Kasumi-1 (cell line): ENCODE measurements around the gene SLC36A3.
"Not testable (repeated sequence)": the region's sequence is repeated elsewhere in the genome, so short reads cannot be mapped to it uniquely, and the experiment has no call there.

Experiments used
- DNase-seq, 2 experiments: peaks; one replicate each; lab custom pipeline; 2025; lab: John Stamatoyannopoulos, UW

SLC36A3 gene

DNA sequence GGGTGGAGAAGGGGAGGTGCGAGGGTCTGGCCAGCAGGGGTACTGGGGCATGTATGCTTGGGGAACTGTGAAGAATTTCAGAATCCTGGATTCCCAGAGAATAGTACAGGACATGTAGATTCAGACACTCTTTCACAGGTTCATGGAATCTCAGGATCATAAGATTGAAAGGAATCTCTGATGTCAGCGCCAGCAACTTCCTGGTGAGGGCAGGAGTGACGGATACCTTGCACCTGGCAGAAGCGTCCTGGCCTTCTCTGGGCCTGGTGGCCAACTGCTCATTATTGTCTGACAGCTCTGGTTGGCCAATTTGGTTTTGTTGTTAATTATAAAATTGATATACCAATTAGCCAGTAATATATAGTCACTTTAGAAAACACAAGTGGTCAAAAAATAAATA is 43.6 kb downstream of the SLC36A3 start:
- no peak for DNase-seq

DNA sequence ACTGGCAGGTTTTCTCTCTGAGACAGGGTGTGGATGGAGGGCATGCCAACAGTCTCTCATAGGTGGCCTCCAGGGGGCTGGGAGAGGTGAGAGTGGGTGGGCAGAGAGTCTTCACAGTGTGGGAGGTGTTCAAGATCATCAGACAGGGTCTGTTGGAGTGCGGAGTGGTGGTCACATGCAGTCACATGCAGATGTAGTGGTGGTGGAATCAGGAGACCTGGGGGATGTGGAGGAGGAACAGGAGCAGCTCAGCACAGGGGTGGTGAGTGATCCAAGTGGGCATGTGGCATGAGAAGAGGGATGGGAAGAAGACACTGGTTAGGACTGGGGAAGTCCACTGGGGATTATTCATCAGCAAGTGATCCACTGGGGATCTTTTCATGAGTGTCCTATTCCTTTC is 44.8 kb downstream of the SLC36A3 start:
- no peak for DNase-seq

DNA sequence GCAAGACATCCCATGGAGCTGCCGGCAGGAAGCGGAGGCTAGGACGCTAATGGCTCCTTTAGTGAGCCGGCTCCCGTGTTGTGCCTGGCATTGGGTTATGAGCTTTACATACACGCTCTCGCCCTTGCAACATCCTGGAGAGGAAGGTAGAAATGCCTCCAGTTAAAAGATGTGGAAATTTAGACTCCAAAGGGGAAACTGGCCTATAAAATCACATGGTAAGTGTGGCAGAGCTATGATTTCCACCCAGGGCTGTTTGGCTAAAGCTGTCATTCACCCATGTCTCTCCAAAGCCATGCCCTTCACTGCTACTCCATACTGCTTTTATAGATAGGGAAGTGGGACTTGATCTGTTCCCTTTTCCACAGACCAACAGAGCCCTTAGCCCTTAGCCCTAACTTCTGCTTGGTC is 45.4 kb downstream of the SLC36A3 start:
- DNase-seq, result no peak

DNA sequence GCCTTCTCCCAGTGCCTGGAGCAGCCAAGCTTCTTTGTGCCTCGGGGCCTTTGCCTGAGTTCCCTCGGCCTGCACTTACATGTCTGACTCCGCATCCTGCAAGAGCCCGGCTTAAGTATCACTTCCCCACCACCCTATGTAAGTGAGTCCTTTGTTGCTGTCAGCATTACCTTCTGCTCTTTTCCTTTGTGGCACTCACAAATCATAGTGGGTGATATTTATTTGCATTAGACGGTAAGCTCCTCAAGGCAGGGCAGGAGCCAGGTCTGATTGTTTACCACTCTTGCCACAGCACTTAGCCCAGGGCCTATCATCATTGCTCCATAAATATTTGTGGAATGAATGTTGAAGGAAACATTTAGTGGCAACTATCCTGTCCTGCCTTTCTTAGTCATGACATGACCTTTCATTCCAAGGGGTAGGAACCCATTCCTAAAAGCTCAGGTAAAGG is 45.8 kb downstream of the SLC36A3 start:
- no peak for DNase-seq

DNA sequence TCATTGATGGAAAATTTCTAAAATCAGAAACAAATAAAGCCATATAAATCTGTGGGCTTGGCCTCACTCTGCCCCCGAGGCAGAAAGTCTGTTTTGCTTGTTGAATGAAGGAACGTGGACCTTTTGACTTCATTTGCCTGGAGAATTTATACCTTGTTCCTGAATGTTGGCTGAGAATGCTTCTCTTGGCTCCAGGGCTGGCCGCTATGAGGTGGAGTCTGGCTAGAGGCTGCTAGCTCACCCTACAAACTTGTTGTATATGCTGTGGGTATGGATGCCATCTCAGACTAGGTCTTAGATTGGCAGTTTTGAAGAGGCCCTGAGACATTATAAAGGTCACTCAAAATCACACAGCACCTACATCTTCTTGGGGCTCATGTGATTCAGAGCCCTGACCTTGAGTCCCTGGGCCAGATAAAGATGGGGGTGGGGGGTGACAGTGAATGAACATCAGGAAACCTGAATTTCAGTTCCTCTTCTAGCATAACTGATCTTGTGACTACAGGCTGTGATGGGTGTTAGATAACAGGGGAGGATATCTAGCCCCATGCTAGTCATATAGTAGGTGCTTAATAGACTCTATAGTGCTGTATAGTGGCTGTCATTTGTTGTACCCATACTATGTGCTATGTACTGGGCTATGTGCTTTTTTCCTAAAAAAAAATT is 47.8 kb downstream of the SLC36A3 start:
- peak; percentile 15 to 45 for DNase-seq

DNA sequence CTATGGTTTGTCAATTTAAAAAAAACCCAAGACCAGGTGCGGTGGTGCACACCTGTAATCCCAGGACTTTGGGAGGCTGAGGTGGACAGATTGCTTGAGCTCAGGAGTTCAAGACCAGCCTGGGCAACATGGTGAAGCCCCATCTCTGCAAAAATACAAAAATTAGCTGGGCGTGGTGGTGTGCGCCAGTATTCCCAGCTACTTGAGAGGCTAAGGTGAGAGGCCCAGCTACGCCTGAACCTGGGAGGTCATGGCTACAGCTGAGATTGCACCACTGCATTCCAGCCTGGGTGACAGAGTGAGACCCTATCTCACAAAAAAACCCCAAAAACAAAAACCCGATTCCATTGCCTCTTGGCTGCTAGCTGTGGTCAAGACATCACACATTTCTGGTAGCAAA is 48.6 kb downstream of the SLC36A3 start:
- DNase-seq, result not testable (repeated sequence)

DNA sequence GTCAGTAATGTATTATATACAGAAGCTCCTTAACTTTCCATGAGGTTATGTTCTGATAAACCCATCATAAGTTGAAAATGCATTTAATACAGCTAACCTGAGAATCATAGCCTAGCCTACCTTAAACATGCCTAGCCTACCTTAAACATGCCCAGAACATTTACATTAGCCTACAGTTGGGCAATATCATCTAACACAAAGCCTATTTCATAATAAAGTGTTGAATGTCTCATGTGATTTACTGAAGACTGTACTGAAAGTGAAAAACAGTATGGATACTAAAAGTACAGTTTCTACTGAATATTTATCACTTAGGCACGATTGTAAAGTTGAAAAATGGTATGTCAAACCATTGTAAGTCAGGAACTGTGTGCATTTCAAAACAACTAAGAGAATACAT is 49.0 kb downstream of the SLC36A3 start:
- DNase-seq, result no peak

DNA sequence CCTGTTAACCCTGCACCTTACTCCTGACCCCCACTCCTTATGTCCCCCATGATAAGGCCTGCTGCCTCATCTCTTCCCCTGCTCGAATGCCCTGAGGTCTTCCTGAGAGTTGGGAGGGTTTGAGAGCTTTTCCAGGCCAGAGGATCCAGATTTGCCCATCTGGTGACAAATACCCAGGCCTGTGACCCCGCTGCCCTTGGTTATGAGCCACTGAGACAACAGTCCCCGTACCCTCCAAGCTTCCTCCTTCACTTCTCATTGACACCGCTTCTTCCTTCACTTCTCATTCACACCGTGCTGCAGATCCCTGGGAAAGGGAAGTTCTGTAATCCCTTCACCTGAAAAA is 50.0 kb downstream of the SLC36A3 start:
- peak in 1 of 2 experiments; percentile 22 for DNase-seq

DNA sequence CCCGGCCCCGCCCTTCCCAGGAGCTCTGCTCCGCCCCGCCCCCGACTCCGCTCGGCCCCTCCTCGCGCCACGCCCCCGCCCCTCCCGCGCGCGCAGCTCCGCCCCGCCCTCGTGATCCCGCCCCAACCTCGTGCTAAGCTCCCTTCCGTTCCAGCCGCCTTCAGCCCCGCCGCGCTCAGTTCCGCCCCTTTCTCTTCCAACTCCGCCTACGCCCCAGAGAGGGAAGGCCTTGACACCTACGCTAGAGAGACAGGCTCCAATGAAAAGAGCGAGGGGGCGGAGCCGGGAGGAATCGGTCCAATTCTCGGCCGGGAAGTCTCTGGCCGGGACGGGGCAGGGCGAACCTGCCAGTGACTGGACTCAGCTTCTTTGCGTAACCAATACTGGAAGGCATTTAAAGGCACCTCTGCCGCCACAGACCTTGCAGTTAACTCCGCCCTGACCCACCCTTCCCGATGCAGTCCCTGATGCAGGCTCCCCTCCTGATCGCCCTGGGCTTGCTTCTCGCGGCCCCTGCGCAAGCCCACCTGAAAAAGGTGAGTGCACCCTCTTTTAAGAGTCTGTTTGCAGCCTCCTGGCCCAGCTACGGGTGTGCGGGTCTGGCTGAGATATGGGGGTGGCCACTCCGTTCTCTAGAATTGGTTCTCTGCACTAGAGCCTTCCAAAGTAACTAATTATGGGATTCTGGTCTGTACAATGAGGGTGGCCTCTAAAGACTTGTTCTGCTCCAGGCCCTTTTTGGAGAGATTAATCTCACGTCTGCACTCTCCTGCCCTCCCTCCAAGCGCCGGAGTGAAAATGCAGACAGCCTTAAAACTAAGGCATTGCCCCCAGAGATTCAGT is 50.6 kb downstream of the SLC36A3 start, which contains the start of gene GM2A:
TSS of gene GM2A (plus strand) at position 424 of the 843 bp plus-strand sequence. CDS start at position 456, 32 bp downstream.
- DNase-seq, result peak; percentile 99

DNA sequence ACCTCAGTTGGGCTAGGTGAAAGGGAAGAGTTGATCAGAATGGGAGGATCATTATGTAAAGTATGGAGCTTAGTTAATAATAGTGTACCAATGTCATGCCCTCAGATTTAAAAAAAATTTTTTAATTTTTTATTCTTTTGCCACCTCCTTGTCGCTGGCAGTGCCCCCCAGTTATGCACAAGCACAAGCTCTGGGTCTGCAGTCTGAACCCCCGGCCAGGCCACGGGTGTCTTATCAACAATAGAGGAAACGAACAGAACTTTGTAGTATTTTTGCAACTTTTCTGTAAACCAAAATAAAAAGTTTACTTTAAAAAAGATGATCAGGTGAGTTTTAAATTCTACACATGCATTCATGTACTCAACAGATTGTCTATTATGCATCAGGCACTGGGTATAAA is 51.9 kb downstream of the SLC36A3 start:
- no peak for DNase-seq

DNA sequence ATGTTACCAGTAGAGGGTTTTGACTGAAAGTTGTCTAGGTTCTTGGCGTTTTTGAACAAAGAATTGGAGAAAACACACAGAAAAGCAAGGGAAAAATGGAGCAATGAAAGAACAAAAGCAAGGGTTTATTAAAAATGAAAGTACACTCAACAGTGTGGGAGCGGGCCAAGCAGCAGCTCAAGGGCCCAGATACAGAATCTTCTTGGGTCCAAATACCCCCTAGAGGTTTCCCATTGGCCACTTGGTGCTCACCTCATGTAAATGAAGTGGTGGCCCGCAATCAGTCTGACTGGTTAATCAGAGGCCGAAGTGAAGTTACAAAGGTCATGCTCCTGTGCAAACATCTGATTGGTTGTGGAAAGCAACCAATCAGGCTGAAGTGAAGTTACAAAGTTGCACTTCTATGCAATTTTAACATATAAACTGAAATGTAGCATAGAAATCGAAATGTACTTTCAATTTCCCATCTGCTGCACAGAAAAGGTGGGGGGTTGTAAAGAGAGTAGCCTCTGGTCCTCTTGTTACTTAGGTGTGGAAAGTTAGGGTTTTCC is 52.5 kb downstream of the SLC36A3 start:
- no peak for DNase-seq

DNA sequence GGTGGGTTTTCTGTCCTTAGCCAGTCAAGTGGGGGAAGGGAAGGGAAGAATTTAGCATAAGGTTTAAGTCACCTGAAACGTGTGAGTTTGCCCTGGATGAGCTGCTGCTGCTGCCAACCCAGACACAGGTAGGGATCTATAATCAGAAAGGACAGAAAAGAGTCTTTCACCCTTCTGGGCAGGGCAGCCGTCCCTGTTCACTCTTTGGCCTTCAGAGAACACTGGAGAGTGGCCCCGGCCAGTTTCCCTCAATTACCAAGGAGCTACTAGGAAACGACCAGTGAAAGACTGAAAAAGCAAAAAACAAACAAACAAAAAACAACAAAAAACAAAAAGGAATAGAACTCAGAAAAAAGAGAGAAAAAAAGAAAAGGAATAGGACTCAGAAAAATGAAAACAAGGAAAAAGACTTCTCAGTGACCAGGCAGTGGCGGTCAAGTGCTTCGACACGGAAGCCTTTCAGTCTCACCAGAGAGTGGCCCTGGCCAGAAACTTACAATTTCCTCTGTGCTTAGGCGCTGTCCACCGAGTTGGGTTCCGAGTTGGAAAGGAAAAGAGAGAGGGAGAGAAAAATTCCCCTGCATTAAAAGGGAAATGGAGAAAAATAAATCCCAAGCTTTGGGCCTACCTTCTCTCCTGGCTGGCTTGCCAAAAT is 53.1 kb downstream of the SLC36A3 start:
- DNase-seq, result no peak

DNA sequence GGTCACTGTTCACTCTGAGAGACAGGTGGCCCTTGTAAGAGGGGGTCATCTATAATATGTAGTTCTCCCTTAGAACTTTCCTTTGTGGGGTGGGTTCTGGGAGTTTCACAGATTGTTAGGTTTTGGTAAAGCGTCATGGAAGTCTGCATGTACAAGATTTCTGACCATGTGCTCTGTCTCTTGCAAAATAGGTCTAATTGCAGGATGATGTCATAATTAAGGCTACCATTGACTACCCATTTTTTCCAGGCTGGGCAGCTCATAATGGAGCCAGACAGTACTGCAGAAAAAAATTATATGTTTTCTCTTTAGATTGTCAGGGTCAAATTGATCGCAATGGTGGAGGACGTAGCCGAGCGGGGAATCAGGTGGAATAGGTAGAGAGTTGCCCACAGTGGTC is 54.3 kb downstream of the SLC36A3 start:
- no peak for DNase-seq

DNA sequence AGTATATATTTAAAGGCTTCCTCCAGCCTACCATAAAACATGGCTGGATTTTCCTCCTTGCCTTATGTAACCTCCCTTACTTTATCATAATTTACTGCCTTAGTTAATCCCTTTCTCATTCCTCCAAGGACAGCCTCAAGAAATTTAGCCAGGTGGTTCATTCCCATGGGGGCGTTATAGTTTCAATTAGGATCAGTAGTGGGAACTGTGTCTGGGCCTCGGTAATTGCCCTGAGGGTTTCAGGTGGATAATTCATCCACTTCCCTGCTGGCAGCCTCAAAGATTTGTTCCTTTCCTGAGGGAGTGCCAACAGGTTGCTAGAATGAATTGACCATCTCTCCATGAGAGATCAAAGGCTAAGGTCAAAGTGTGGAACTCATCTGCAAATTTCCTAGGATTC is 54.9 kb downstream of the SLC36A3 start:
- DNase-seq, result no peak

DNA sequence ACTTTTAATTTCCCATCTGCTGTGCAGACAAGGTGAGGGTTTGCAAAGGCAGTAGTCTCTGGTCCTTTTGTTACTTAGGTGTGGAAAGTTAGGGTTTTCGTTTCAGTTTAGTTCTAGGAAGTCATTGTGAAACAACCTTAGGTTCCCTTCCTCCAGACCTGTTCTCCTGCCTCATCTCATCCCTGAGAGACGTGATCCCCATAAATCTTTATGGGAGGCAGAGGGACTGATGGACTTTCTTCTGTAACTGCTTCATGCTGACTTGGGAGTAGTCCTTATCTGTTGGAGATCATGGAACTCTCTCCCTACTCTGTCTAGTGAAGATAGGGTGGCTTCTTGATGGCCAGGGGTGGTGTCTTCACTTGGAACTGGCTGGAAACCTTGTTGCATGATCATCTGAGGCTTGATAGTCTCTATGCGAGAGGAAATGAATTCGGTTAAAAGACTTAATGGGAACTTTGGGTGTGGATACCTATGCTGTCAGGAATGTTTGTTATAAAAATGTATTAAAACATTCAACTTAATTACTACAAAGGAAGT is 57.8 kb downstream of the SLC36A3 start:
- no peak for DNase-seq

DNA sequence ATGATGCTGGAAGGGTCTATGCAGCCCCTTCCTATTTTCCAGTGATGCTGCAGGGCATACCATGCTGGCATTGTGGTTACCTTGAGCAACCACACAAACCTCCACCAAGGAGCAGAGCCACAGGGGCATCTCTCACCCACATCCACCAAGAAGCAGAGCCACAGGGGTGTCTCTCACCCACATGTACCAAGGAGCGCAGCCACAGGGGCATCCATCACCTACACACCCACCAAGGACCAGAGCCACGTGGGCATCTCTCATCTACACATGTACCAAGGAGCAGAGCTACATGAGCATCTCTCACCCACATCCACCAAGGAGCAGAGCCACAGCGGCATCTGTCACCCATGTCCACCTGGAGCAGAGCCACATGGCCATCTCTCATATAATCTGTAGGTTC is 59.4 kb downstream of the SLC36A3 start:
- DNase-seq, result no peak

DNA sequence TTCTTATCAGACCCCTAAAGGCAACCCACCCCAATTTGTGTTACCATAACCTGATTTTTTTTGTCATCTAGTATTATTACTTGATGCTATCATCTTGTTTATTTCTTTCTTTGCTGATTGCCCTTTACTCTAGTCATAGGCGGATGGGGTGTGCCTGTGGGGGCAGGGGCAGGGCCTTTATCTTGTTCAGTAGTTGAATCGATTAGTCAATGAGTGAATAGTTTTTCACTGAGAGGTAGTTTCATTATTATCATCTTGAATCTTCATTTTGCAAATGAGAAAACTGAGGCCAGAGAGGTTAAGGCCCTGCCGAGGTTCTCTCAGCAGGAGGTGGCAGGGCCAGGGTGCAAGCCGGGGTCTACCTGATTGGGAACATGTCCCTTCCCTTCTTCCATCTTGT is 60.0 kb downstream of the SLC36A3 start:
- DNase-seq, result no peak

DNA sequence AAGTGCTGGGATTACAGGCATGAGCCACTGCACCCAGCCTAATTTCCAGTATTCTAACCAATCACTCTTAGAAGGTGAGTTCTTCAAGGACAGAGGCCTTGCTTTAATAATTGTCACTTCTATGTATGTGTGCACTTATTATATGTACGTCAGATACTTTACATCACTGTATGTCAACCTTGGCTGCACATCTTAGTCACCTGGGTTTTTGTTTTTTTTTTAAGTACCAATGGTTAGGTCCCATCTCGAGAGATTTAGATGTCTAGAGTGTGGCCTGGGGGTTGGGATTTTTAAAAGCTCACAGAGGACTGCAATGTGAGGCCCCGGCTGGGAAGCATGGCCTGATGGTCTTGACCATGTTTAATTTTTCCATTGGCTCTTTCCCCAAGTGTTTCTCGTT is 60.4 kb downstream of the SLC36A3 start:
- no peak for DNase-seq

DNA sequence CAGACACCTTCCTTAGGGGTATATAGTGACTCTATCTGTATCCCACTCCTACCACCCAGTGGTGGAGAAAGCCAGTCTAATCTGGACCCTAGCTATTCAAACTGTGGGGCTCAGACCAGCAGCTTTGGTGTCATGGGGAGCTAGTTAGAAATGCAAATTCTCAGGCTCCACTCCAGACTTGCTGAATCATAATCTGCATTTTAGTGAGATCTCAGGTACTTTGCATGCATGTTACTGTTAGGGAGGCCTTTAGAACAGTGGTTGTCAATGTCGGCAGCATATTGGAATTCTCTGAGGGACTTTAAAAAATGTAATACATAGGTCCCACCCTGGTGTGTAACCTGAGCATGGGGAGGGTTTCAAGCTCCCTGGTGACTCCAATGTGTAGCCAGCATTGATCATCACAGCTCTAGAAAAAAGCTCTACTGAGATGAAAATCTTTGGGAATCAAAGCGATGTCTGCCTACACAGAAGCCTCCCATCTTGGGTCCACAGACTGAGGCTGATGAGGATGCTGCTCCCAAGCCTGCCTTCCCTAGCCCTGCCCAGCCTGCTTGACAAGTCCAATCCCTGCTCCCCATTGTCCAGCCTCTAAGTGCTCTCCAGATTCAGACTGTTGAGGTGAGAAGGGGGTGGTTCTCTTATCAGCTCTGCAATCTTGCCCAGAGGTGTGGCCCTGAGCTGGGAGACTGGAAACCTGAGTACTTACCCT is 62.5 kb downstream of the SLC36A3 start:
- DNase-seq, result no peak

DNA sequence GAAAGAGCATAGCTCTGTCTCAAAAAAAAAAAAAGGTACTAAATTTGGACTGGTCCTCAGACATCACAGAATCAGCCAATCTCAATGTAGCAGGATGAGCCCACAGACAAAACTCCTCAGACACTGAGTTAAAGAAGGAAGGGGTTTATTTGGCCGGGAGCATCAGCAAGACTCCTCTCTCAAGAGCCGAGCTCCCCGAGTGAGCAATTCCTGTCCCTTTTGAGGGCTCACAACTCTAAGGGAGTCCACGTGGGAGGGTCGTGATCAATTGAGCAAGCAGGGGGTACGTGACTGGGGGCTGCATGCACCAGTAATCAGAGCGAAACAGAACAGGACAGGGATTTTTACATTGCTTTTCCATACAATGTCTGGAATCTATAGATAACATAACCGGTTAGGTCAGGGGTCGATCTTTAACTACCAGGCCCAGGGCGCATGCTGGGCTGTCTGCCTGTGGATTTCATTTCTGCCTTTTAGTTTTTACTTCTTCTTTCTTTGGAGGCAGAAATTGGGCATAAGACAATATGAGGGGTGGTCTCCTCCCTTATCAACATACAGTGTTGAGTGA is 63.2 kb downstream of the SLC36A3 start:
- not testable (repeated sequence) for DNase-seq

DNA sequence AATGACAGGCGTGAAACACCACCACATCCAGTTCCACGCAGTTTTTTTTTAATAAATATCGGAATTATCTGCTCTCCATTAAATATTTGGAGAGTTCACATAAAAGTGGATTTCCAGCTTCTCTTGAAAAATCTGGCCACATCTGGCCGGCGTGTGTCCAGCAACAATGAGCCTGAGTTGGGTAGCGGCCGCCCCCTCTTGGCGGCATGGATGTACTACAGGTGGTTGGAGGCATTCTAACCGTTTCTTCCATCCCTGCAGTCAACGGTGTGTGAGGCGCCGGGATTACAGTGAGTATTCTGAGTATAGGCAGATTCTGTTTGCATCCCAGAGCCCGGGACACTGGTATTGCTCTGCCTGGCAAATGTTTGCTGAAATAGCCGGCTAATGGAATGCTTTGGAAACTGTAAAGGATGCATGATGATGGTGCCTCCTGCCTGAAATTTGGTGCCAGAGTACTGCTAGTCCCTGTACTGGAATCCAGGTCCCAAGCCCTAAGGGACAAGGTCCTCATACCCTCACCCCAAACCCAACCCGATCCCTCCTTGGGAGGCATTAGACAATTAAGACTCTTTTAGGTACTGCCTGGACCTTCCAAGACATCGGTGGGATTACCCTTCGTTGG is 64.2 kb downstream of the SLC36A3 start:
- DNase-seq, result peak; percentile 60 to 62
